GM12865 (cell line): ENCODE measurements around the gene TP53BP2.
"Not testable (repeated sequence)": the region's sequence is repeated elsewhere in the genome, so short reads cannot be mapped to it uniquely, and the experiment has no call there.

Experiments used
- DNase-seq: peaks from one replicate; pipeline ENCODE4 v3.0.0; 2010; ENCODE audit warnings: low read depth
- H3K4me3 ChIP-seq: 2 replicates; pipeline ENCODE4 v1.5.1; 2011; ENCODE audit warnings: mild to moderate bottlenecking, low read depth, low read length, control low read depth
- TF ChIP-seq, protein P1 (sequence below): IDR thresholded peaks from 2 replicates; pipeline ENCODE4 v1.5.1; 2011; ENCODE audit warnings: low read length, control low read depth, low read depth, inconsistent platforms; ENCODE audit not compliant: insufficient read depth; ENCODE audit errors: missing control alignments

TP53BP2 gene

GRCh38 chr1:223819730-223820514 is 25.8 kb downstream of the TP53BP2 start:
- H3K4me3 ChIP-seq = no peak overlapping the region
- TF ChIP-seq, protein P1, sequence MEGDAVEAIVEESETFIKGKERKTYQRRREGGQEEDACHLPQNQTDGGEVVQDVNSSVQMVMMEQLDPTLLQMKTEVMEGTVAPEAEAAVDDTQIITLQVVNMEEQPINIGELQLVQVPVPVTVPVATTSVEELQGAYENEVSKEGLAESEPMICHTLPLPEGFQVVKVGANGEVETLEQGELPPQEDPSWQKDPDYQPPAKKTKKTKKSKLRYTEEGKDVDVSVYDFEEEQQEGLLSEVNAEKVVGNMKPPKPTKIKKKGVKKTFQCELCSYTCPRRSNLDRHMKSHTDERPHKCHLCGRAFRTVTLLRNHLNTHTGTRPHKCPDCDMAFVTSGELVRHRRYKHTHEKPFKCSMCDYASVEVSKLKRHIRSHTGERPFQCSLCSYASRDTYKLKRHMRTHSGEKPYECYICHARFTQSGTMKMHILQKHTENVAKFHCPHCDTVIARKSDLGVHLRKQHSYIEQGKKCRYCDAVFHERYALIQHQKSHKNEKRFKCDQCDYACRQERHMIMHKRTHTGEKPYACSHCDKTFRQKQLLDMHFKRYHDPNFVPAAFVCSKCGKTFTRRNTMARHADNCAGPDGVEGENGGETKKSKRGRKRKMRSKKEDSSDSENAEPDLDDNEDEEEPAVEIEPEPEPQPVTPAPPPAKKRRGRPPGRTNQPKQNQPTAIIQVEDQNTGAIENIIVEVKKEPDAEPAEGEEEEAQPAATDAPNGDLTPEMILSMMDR = no peak
- no peak for DNase-seq

- DNase-seq, H3K4me3 ChIP-seq: not testable (repeated sequence)
These were observed 28.5 kb downstream of the TP53BP2 start for GRCh38 chr1:223817265-223817664.

DNA sequence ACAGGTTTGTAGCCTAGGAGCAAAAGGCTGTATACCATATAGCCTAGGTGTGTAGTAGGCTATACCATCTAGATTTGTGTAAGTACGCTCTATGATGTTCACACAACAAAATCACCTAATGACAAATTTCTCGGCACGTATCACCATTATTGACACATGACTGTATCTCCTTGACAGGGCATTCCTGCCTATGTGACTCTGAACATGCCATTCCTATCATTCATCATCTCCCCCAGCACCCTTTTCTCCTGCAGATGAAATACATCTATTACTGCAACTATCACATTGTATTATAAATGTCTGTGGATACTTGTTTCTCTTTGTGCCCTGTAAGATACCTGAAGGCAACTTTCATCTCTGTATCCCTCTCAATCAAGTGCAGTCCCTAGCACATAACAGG is 29.9 kb downstream of the TP53BP2 start:
- TF ChIP-seq, protein P1 = no peak
- H3K4me3 ChIP-seq = no peak overlapping the region
- no peak for DNase-seq

GRCh38 chr1:223815020-223815853 is 30.5 kb downstream of the TP53BP2 start:
- TF ChIP-seq, protein P1 = no peak
- DNase-seq = no peak
- H3K4me3 ChIP-seq = no peak overlapping the region

DNA sequence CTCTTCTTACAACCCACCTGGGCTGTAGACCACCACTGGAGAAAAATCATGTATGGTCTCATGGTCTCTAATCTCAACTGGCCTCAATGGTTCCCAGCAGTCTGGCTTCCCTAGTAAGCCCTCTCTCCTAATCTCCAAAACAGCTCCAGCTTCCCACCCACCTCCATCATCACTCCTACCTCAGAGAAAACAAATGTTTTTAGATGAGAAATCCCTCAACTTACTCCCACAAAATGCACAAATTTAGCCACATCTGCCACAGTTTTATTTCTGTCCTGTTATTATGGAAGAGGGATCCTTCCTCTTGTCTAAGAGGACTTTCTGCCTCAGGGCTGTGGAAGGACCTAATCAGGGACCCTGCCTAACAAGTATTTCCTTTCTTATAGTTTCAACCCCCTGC is 32.1 kb downstream of the TP53BP2 start:
- no peak overlapping the region for H3K4me3 ChIP-seq
- no peak for DNase-seq
- TF ChIP-seq, protein P1 = no peak

GRCh38 chr1:223811634-223812101 is 34.1 kb downstream of the TP53BP2 start:
- H3K4me3 ChIP-seq = no peak overlapping the region
- peak; percentile 29 for DNase-seq
- TF ChIP-seq, protein P1 = peak; percentile 37

- no peak overlapping the region for H3K4me3 ChIP-seq
- TF ChIP-seq, protein P1 = no peak
- DNase-seq = no peak
These were observed 35.2 kb downstream of the TP53BP2 start for GRCh38 chr1:223810586-223810985.

- not testable (repeated sequence) for H3K4me3 ChIP-seq, DNase-seq
These were observed 35.8 kb downstream of the TP53BP2 start for GRCh38 chr1:223809905-223810304.
